Right lobe of liver (tissue), 4 donors: ENCODE results near the gene EYA2.

Experiments used
- POLR2A ChIP-seq: fragments of 450-650 bp; IDR thresholded peaks from one replicate; pipeline ENCODE4 v1.6.1; 2017; ENCODE audit warnings: antibody characterized with exemption, mild to moderate bottlenecking
- TF ChIP-seq, protein P1 (sequence below), 4 donors: fragments of 200-600 bp in 3 of 4; fragments of 450-650 bp in 1 of 4; IDR thresholded peaks; one replicate each; pipeline versions ENCODE4 v1.5.1 to v1.8.0; 2016 to 2022; ENCODE audit warnings: antibody characterized with exemption in 4 of 4, mild to moderate bottlenecking in 2 of 4
- donor health status: DM: no; HTN: no; CAD: no.
- donor health status: DM: no; HTN: no; CAD: no.
- donor health status: DM: no; HTN: yes; CAD: no.

DNA sequence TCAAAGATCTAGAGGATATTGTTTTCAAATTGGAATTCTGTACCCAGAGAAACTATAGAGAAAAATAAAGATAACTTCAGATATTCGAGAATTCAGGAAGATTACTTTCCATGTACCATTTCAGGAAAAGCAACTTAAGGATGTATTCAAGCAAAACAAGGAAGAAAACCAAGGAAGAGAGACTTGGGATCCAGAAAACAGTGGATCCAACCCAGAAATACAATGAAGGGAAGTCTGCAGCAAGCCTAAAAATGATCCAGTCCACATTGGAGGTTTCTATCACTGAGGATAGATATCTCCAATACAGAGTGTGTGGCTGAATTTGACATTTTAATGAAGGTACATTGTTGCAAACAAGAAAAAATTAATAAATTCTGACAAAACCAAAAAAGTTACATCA, 201.0 kb downstream of the EYA2 start:
- TF ChIP-seq, protein P1, sequence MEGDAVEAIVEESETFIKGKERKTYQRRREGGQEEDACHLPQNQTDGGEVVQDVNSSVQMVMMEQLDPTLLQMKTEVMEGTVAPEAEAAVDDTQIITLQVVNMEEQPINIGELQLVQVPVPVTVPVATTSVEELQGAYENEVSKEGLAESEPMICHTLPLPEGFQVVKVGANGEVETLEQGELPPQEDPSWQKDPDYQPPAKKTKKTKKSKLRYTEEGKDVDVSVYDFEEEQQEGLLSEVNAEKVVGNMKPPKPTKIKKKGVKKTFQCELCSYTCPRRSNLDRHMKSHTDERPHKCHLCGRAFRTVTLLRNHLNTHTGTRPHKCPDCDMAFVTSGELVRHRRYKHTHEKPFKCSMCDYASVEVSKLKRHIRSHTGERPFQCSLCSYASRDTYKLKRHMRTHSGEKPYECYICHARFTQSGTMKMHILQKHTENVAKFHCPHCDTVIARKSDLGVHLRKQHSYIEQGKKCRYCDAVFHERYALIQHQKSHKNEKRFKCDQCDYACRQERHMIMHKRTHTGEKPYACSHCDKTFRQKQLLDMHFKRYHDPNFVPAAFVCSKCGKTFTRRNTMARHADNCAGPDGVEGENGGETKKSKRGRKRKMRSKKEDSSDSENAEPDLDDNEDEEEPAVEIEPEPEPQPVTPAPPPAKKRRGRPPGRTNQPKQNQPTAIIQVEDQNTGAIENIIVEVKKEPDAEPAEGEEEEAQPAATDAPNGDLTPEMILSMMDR (IDR thresholded peaks at IDR 0.05) = no peak
- no peak for TF ChIP-seq POLR2A
